ENCODE results near the gene GALNT4. TPM values are rescaled to one million over a fixed set of nuclear protein-coding genes. Genes with fewer than 3 reads are reported as not detected.

Gene GALNT4
- total RNA-seq, 1 experiment from 2014 or later: 2.8 TPM

GRCh38 chr12:89521364-89522223 is 3.0 kb downstream of the GALNT4 start:
- ChIA-PET RAD21 (ENCODE audit: low non-redundant PET in 1 of 2, low total read pairs in 2 of 2, uncharacterized antibody in 2 of 2, unreplicated experiment in 2 of 2) (no interaction called here), CTCF (interaction anchor here (1.3 kb wide), 1 partner anchor 51 kb away, joined by 4 read pairs; no protein-coding TSS in a partner anchor), POLR2A (no interaction called here)
- peaks cover 4 to 14% of the 10 kb centered on the region in 2 experiments; a peak in 3 of 4 replicates for H3K4me1 ChIP-seq (ENCODE audit: control insufficient read depth in 1 of 2, insufficient read depth in 2 of 2, low read length in 2 of 2)
- no peak overlapping the region for H2AFZ ChIP-seq (ENCODE audit: low read depth, low read length, poor library complexity, severe bottlenecking)
- H3K27me3 ChIP-seq (ENCODE audit: insufficient read depth, low read length): no peaks in the 10 kb centered on the region
- no peak for TF ChIP-seq YY1 (IDR thresholded peaks at IDR 0.05; ENCODE audit: extremely low read depth, insufficient replicate concordance, low read depth, low read length)
- no peak for TF ChIP-seq SRF (IDR thresholded peaks at IDR 0.05; ENCODE audit: low read depth)
- TF ChIP-seq ZNF274 (IDR thresholded peaks at IDR 0.05; ENCODE audit: low read depth, low read length): no peak
- no peak for TF ChIP-seq CEBPB (IDR thresholded peaks at IDR 0.05; ENCODE audit: low read depth)
- TF ChIP-seq RAD21 (IDR thresholded peaks at IDR 0.05; ENCODE audit: low read depth): no peak
- TF ChIP-seq EZH2phosphoT487 (IDR thresholded peaks at IDR 0.05; ENCODE audit: borderline replicate concordance): no peak
- H3K9me3 ChIP-seq (ENCODE audit: control insufficient read depth in 1 of 2, insufficient read depth in 1 of 2, low read depth in 1 of 2, low read length in 2 of 2): no peaks in the 10 kb centered on the region
- DNase-seq (ENCODE audit: low read depth, low spot score): no peak
- BruUV-seq (replicated peaks): no TSS peak
- H3K4me2 ChIP-seq (ENCODE audit: low read length): no peak overlapping the region
- peaks cover 30% of the 10 kb centered on the region for H3K79me2 ChIP-seq (ENCODE audit: insufficient read depth, low read length)
- H3K9me2 ChIP-seq (ENCODE audit: insufficient read depth): no peaks in the 10 kb centered on the region
- no peak overlapping the region for H3K4me3 ChIP-seq (replicated peaks in 1 of 2; ENCODE audit: low read depth in 1 of 2, low read length in 2 of 2)
- ATAC-seq: no peak
- H3K27ac ChIP-seq (ENCODE audit: low read depth, low read length): no peak overlapping the region
- no peaks in the 10 kb centered on the region for H4K20me1 ChIP-seq (ENCODE audit: insufficient read depth)
- intact Hi-C loops (cut with micrococcal nuclease): no loop called here
- H3K9ac ChIP-seq (ENCODE audit: low read length): no peak overlapping the region
- peaks cover 0 to 2% of the 10 kb centered on the region in 2 experiments; a peak in 2 of 4 replicates for H3K36me3 ChIP-seq (ENCODE audit: control insufficient read depth in 1 of 2, insufficient read depth in 2 of 2, low read length in 2 of 2)

GRCh38 chr12:89517720-89518119 is 6.9 kb downstream of the GALNT4 start:
- Histone ChIP-seq H3K9ac (ENCODE audit: low read length) (no peak overlapping the region), H3K79me2 (ENCODE audit: insufficient read depth, low read length) (peaks cover 22% of the 10 kb centered on the region), H3K4me3 (replicated peaks in 1 of 2; ENCODE audit: low read depth in 1 of 2, low read length in 2 of 2) (no peak overlapping the region), H3K36me3 (ENCODE audit: control insufficient read depth in 1 of 2, insufficient read depth in 2 of 2, low read length in 2 of 2) (no peaks in the 10 kb centered on the region; a peak in 2 of 4 replicates), H3K9me2 (ENCODE audit: insufficient read depth) (no peaks in the 10 kb centered on the region), H3K27ac (ENCODE audit: low read depth, low read length) (no peak overlapping the region), H4K20me1 (ENCODE audit: insufficient read depth) (no peaks in the 10 kb centered on the region), H3K9me3 (ENCODE audit: control insufficient read depth in 1 of 2, insufficient read depth in 1 of 2, low read depth in 1 of 2, low read length in 2 of 2) (no peaks in the 10 kb centered on the region), H2AFZ (ENCODE audit: low read depth, low read length, poor library complexity, severe bottlenecking) (no peak overlapping the region), H3K4me2 (ENCODE audit: low read length) (no peak overlapping the region), H3K27me3 (ENCODE audit: insufficient read depth, low read length) (no peaks in the 10 kb centered on the region), H3K4me1 (ENCODE audit: control insufficient read depth in 1 of 2, insufficient read depth in 2 of 2, low read length in 2 of 2) (no peaks in the 10 kb centered on the region)
- ChIA-PET POLR2A (no interaction called here), RAD21 (ENCODE audit: low non-redundant PET in 1 of 2, low total read pairs in 2 of 2, uncharacterized antibody in 2 of 2, unreplicated experiment in 2 of 2) (no interaction called here), CTCF (no interaction called here)
- no peak for DNase-seq (ENCODE audit: low read depth, low spot score)
- intact Hi-C loops (cut with micrococcal nuclease): no loop called here
- BruUV-seq (replicated peaks): no TSS peak
- no peak for ATAC-seq
- no peak for TF ChIP-seq SP1 (IDR thresholded peaks at IDR 0.05; ENCODE audit: low read depth)
- no peak for TF ChIP-seq CEBPB (IDR thresholded peaks at IDR 0.05; ENCODE audit: low read depth)
- no peak for TF ChIP-seq ATF3 (IDR thresholded peaks at IDR 0.05)
- TF ChIP-seq POLR2A (IDR thresholded peaks at IDR 0.05; ENCODE audit: borderline replicate concordance, extremely low read depth, insufficient read depth, insufficient read length): no peak
- TF ChIP-seq EGR1 (IDR thresholded peaks at IDR 0.05; ENCODE audit: low read depth): no peak
- TF ChIP-seq TCF7L2 (IDR thresholded peaks at IDR 0.05; ENCODE audit: borderline replicate concordance, extremely low read depth, insufficient read depth, insufficient read length): no peak
- TF ChIP-seq REST (IDR thresholded peaks at IDR 0.05; ENCODE audit: low read depth): no peak
- TF ChIP-seq JUND (IDR thresholded peaks at IDR 0.05): no peak
- TF ChIP-seq POLR2AphosphoS5 (IDR thresholded peaks at IDR 0.05; ENCODE audit: low read depth, low read length): no peak
